NCI-H2107 treated with DMSO at 0.1 percent for 48 hours (cell line): ENCODE results near the gene EPB41L4A.

ENCODE experiments used
- DNase-seq: peaks from one replicate; lab custom pipeline; 2025; ENCODE audit not compliant: unreplicated experiment; lab: John Stamatoyannopoulos, UW

Gene EPB41L4A

DNA sequence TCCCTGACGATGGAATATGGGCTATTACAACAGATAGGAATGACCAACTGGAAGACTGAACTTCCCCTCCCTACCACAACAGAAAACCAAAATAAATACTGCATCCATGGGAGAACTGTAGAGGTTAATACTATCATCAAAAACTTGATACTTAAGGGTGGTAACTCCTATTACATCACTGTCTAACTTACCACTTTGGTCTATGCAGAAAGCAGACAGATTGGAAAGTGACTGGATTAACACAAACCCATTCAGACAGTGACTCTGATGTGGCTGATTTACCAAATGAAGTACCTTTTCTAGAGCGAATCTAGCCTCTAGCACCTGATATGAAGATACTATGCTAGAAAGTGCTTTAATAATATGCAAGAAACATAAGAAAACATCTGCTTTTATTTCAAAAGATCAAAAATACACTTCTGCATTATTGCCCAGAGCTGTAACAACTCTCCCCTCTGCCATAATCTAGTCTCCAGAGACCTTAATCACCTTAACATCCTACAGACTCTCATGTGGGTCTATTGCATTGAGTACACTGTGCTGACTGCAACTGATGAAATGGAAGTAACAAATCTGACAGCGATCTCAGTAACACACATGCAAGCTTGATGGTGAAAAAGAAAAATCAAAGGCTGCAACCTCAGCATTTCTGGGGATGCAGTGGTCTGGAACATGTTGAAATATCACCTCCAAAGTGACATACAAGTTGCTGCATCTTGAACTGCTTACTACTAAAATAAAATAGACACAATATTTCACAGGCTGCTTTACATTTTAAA, 62.7 kb downstream of the EPB41L4A start:
- DNase-seq = no peak

GRCh38 chr5:112355058-112355685, 63.9 kb downstream of the EPB41L4A start:
- no peak for DNase-seq

GRCh38 chr5:112353678-112354077, 65.4 kb downstream of the EPB41L4A start:
- no peak for DNase-seq

DNA sequence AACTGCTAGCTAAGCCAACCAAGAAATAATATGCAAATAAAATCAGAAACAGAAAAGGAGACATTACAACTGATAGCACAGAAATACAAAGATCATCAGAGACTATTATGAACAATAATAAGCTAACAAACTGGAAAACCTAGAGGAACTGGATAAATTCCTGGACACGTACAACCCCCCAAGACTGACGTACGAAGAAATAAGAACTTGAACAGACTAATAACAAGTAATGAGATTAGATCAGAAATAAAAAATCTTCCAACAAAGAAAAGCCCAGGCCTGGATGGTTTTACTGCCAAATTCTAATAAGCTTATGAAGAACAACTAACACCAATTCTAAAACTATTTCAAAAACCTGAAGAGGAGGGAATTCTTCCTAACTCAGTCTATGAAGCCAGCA, 67.9 kb downstream of the EPB41L4A start:
- DNase-seq = no peak

DNA sequence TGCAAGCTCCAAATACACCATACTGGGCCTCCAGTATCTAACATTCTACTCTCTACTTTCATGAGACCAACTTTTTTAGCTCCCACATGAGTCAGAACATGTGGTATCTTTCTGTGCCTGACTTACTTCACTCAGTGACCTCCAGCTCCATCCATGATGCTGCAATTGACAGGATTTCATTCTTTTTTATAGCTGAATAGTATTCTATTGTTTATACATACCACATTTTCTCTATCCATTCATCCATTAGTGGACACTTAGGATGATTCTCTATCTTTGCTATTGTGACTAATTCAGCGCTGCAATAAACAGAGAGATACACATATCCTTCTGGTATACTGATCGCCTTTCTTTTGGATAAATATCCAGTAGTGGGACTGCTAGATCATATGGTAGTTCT, 68.5 kb downstream of the EPB41L4A start:
- no peak for DNase-seq

DNA sequence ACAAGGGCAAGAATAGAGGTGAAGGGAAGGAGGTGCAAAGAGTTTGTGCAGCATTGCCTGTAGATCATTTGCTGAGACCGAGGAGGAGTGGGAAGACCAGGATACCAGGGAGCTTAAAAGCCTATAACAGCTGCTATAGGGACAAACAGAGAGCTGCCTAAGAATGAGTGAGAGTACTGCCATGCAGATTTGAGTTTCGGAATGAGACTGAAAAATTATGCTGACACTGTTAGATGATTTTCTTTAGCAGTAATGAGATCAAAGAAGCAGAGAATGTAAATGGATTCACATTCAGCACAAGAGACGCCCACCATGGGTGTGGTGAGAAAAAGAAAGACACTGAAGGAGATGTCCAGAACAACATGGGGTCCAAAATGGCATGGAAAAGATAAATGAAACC, 69.7 kb downstream of the EPB41L4A start:
- DNase-seq = no peak

- DNase-seq = no peak
Observed at GRCh38 chr5:112348915-112349314, 70.2 kb downstream of the EPB41L4A start.

DNA sequence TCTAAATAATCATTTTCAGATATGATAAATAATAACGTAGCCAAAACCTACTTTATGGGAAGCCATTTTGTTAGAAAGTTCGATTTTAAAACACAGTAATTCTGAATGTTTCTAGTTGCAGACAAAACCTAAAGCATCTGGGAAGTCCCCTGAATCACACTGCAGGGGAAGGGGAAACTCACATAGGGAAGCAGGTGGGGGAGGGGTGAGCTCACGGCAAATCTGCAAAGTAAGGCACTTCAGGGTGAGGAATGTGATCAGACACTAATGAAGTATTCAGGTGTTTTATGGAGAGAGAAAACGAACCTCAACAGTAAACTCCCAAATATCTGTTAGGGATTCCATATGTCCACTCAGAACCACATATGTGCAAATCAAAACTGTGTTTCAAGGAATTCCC, 70.7 kb downstream of the EPB41L4A start:
- DNase-seq = no peak

GRCh38 chr5:112346411-112347044, 72.5 kb downstream of the EPB41L4A start:
- no peak for DNase-seq

DNA sequence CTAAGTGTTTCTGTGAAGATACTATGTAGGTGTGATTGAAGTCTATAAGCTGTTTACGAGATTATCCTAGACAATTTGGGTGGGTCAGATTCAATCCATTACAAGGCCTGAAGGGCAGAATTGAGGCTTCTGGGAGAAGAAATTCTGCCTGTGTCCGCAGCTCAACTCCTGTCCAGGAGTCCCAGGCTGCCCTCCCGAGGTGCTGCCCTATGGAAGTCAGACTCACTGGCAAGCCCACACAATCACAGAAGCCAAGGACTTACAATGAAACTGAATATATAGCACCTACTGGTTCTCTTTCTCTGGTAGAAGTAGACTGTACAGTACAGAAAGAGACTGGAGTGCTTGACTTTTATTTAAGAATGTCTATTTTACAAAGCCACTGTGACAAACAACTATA, 74.5 kb downstream of the EPB41L4A start:
- no peak for DNase-seq

DNA sequence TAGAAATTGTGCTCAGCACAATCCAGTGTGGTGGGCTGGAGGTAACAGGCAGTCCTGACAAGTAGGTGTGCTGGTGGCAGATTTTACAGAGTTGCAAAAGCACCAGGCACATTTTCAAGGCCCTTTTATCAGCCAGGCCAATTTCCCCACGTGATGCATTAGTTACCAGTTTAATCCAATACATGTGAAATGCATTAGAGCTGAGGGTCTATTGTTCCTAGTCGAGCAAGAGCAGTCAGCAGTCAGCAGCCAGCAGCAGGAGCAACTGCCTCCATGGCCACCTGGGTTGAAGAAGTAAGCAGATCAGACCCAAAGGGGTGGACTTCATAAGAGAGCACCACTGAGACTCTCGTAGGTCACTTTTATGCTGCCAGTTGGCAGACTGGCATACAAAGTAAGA, 76.7 kb downstream of the EPB41L4A start:
- no peak for DNase-seq

DNA sequence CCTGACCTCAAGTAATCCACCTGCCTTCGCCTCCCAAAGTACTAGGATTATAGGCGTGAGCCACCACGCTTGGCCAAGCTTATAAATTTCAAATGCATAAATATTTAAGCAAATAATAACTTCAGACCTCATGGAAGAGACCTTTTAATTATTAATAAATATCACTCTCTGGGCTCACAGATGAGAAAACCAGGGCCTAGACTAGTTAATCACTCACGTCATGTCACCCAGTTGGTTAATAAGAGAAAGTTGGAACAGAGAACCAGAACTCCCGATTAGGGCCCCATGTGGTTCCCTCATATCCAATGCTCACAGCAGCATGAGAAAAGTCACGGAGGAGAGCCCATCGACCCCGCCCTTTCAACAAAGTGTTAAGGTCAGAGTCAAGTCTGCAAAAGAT, 79.3 kb downstream of the EPB41L4A start:
- DNase-seq = no peak

- no peak for DNase-seq
Observed at GRCh38 chr5:112338681-112339337, 80.3 kb downstream of the EPB41L4A start.

DNA sequence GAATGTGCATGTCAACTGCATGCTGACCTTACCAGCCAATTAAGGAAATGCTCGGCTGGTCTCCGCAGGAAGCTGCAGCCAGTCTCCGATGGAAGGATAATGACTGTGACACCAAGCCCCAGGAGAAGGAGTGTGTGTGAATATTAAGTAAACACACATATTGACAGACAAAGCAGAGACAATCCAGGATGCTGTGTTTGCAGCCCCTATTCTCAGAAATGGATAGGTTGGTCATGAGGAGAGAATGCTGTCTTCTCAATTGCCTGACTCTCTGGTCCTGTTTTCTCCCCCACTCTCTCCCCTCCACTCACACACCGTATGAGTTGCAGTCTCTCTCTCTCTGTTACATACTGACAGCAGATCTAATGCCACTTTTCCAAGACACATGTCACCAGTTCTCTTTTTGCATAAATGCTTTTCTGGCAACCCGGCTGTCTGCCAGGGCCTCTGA, 85.7 kb downstream of the EPB41L4A start:
- no peak for DNase-seq

DNA sequence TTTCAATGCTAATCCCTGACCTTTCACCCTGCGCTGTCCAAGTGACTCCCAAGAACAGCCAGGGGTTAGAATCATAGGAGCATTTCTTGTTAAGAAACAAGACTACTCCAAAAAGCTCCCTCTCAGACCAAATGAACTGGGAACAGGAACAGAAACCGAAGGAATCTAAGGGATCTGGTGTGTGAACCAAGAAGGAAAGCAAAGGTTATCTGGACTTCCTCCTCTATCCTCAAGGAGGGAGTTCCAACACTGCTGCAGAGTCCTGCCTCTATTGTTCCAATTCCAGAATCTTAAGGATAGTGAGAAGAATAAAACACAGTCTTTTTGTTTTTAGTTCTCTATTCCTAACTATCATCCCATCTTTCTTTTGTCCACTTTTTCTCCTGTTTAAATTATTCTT, 87.2 kb downstream of the EPB41L4A start:
- DNase-seq = no peak

DNA sequence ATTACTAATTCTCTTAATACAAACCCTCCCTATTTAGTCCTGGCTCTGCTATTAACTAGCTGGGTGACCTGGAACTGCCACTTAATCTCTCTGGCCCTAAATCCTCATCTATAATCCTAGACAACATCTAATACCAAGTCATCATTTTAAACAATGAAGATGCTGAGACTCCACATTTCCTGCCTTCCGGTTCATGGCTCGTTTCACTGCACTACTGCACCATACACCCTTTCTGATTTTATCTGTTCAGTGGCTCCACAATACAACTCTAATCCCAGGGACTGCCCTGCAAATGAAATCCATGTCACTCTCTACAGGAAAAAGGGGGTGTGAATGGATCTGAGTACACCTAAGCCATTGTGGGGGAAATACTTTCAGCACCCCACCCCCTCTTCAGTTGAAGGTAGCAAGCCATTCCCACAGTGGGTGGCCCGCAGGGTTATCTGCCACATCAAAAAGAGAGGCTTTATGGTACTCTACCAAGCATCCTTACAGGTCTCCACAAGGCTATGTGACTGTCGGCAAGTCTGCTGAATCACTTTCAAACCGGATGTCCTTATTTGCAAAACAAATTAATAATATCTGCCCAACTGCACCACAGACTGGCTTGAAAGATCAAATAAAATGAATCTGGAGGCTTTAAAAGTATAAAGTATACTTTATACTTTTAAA, 89.5 kb downstream of the EPB41L4A start:
- no peak for DNase-seq

DNA sequence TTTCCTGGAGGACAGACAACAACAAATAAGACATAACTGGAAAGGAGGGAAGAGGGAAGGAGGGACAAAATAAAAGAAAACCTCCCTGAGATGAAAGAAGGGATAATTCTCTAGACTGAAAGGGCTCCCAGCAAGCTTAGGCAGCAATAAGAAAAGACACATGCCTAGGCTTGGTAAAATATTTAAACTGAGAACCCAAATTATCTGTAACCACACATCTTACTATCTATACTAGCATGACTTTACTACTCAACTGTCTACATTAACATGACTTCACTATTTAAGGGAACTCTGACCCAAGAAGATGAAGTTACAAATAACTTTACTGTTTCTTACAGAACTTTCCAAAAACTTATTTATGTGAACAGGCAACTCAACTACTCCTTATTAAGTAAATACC, 95.9 kb downstream of the EPB41L4A start:
- DNase-seq = no peak

DNA sequence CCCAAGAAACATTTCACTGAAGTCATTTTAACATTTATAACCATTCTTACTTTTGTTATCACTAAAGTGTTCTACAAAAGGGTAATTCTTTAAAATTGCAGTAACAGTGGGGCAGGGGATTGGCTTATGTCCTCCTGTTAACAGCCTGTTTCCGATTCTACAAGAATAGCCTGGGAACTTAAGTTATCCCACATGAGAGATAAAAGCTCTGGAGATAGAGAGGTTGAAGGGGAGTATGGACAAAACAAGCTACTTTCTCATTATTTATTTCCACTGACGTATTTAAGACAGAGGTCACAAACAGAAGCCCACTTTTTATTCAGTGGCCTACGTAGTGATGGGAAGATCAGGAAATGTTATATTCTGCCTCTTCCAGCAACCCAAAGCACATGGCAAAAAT, 98.7 kb downstream of the EPB41L4A start:
- DNase-seq = no peak

DNA sequence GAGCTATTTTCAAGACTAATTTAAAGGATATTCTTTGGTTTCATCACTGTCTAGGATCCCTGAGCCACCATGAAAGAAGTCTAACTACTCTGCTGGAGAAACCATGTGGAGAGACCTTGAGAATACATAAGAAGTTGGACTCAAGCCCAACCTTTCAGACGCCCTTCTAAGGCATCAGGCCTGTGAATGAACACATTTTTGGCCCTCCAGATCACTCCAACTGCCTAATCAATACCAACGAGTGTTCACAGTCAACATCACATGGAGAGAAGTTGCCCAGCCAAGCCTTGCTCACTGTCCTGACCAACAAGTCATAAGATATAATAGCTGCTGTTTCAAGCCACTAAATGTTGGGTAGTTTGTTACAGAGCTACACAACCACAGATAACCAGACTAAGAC, 100.7 kb downstream of the EPB41L4A start:
- DNase-seq = no peak

GRCh38 chr5:112317866-112318265, 101.2 kb downstream of the EPB41L4A start:
- no peak for DNase-seq

- DNase-seq = no peak
Observed at GRCh38 chr5:112316731-112317130, 102.3 kb downstream of the EPB41L4A start.
